Activated CD4-positive, alpha-beta T cell treated with anti-CD3 and anti-CD28 coated beads, Interleukin-2, amount 50 U/mL, for 4 hours (primary cell): ENCODE measurements around the gene L1CAM.
"Not testable (repeated sequence)": the region's sequence is repeated elsewhere in the genome, so short reads cannot be mapped to it uniquely, and the experiment has no call there.

ENCODE experiments used
- DNase-seq, 2 experiments: peaks; one replicate each; pipeline ENCODE4 v3.0.0-alpha.2; 2020

L1CAM gene

GRCh38 chrX:153827903-153828302 lies 58.1 kb downstream of the L1CAM start:
- DNase-seq, result no peak

GRCh38 chrX:153827016-153827415 lies 59.0 kb downstream of the L1CAM start:
- no peak for DNase-seq

- no peak for DNase-seq
These were observed 60.9 kb downstream of the L1CAM start for GRCh38 chrX:153825042-153825441.

GRCh38 chrX:153824348-153824747 lies 61.6 kb downstream of the L1CAM start:
- no peak for DNase-seq

GRCh38 chrX:153821066-153821465 lies 64.9 kb downstream of the L1CAM start:
- DNase-seq, result no peak

GRCh38 chrX:153820601-153821000 lies 65.4 kb downstream of the L1CAM start:
- DNase-seq, result no peak

- DNase-seq, result no peak
These were observed 66.5 kb downstream of the L1CAM start for GRCh38 chrX:153819384-153820040.

GRCh38 chrX:153818571-153819383 lies 67.2 kb downstream of the L1CAM start:
- DNase-seq, result peak; percentile 22 to 28

GRCh38 chrX:153818064-153818463 lies 67.9 kb downstream of the L1CAM start:
- not testable (repeated sequence) for DNase-seq

- peak in 1 of 2 experiments; percentile 39 for DNase-seq
These were observed 68.9 kb downstream of the L1CAM start for GRCh38 chrX:153816831-153817690.

GRCh38 chrX:153814591-153815315 lies 71.2 kb downstream of the L1CAM start:
- DNase-seq, result no peak

GRCh38 chrX:153813161-153813560 lies 72.8 kb downstream of the L1CAM start:
- no peak for DNase-seq

- DNase-seq, result no peak
These were observed 73.8 kb downstream of the L1CAM start for GRCh38 chrX:153812220-153812619.
